ENCODE measurements around the gene ZXDC.
A peak's percentile ranks its signal among the peaks of the same experiment; 100 is the strongest.

Gene ZXDC, protein sequence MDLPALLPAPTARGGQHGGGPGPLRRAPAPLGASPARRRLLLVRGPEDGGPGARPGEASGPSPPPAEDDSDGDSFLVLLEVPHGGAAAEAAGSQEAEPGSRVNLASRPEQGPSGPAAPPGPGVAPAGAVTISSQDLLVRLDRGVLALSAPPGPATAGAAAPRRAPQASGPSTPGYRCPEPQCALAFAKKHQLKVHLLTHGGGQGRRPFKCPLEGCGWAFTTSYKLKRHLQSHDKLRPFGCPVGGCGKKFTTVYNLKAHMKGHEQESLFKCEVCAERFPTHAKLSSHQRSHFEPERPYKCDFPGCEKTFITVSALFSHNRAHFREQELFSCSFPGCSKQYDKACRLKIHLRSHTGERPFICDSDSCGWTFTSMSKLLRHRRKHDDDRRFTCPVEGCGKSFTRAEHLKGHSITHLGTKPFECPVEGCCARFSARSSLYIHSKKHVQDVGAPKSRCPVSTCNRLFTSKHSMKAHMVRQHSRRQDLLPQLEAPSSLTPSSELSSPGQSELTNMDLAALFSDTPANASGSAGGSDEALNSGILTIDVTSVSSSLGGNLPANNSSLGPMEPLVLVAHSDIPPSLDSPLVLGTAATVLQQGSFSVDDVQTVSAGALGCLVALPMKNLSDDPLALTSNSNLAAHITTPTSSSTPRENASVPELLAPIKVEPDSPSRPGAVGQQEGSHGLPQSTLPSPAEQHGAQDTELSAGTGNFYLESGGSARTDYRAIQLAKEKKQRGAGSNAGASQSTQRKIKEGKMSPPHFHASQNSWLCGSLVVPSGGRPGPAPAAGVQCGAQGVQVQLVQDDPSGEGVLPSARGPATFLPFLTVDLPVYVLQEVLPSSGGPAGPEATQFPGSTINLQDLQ
- 43.5 to 123 (median 71.9) reads per million in 9 experiments for total RNA-seq

DNA sequence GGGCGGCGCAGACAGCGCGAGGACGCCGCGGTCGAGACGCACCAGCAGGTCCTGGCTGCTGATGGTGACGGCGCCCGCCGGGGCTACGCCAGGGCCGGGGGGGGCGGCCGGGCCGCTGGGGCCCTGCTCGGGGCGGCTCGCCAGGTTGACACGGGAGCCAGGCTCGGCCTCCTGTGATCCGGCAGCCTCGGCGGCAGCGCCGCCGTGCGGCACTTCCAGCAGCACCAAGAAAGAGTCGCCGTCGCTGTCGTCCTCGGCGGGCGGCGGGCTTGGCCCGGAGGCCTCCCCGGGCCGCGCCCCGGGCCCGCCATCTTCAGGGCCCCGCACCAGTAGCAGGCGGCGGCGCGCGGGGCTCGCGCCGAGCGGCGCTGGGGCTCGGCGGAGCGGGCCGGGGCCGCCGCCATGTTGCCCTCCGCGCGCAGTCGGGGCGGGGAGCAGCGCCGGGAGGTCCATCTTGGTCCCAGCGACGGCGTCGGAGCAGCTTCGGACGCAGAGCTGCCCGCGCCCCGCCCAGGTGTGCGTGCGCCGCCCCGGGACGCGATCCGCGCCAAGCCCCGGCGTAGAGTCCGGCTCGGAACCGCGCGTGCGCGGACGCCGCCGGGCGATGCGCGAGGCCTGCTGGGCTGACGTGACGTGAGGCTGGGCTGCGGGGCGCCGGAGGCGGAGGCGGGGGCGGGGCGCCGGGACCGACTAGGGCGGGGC, at the start of gene ZXDC:
TSS of gene ZXDC (minus strand) at position 479 of the 702 bp plus-strand sequence. CDS start at position 453, 26 bp downstream.
- Mint-ChIP-seq H3K27me3 (no peaks in the 10 kb centered on the region), H3K4me1 (ENCODE audit: low read depth in 2 of 2) (peaks cover 31% of the 10 kb centered on the region in 2 donors), H3K4me3 (peak within 1 kb of the TSS; percentile 68 to 76), H3K9me3 (no peaks in the 10 kb centered on the region), H3K27ac (peak within 1 kb of the TSS; percentile 78 to 86), H3K36me3 (ENCODE audit: insufficient read depth) (peaks cover 48% of the 10 kb centered on the region)
- ATAC-seq (replicated peaks) (peak; percentile 77), DNase-seq (peak; percentile 81 to 86 (median 83))

DNA sequence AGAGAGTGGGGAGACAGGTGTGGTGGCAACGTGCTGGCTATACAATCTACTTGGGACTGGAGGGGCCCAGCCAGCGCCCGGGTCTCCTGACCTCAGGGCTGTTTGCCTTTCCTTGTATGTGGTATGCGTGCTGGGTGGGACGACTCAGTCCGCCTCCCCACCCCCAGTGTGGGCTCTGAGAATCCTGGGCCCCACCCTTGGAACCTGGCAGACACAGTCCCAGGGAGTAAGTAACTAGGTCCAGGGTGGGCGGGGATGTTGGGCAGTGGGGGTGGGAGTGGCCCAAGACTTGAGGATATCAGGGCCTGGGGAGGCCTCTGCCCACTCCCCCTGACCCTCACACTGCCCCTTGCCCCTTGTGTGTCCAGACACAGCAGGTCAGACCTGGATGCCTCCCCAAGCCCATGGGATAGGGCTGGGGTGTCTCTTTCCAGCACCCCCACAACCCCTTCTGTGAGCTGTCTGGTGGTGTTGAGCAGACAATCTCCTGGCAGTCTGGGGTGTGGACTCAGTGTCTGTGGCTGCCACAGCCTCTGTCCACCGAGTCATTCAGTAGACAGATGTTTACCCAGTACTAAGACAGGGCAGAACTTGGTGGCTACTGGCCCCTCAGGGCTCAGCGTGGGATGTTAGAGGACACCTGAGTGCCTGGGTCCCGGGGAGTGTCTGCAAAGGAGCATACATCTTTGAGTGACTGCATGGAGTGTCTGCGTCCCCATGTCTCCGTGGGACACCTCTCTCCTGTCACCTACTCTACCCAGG, 49.6 kb upstream of the ZXDC start:
- Mint-ChIP-seq H3K27me3 (peaks cover 16 to 37% of the 10 kb centered on the region in 2 donors), H3K4me3 (no peak overlapping the region), H3K27ac (no peak overlapping the region), H3K4me1 (ENCODE audit: low read depth in 2 of 2) (peaks cover 0 to 6% of the 10 kb centered on the region in 2 donors), H3K36me3 (ENCODE audit: insufficient read depth) (no peaks in the 10 kb centered on the region), H3K9me3 (no peaks in the 10 kb centered on the region)
- no peak for ATAC-seq (replicated peaks)
- DNase-seq = no peak

DNA sequence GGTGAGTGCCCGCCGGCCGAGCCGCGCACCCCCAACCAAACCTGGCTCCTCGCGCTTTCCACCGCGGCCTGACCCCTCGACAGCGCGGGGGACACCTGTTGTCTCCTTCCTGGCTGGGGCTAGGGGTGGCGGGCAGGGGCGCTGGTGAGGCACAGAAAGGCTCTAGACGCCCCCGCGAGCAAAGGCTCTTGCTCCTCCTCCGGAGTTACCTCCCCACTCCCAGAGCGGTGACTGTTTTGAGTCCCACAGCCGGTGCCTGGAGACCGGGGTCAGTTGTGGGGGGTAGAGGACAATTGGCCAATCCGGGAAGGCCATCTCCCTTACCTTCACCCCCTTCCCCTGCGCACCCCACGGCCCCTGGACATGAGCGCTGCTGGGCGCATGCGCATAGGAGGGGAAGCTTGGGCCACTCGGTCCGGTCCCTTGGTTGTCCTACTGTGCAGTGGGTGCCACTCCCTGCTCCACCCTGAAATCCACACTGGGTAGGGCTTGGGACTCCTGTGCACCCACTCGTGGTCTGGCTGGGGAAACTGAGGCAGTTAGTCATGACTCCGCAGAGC, 48.8 kb upstream of the ZXDC start:
- no peak overlapping the region for H3K27ac Mint-ChIP-seq
- ATAC-seq (replicated peaks) (no peak), DNase-seq (no peak)
- H3K9me3 Mint-ChIP-seq = no peaks in the 10 kb centered on the region
- H3K4me1 Mint-ChIP-seq (ENCODE audit: low read depth in 2 of 2) = peaks cover 0 to 6% of the 10 kb centered on the region in 2 donors
- H3K36me3 Mint-ChIP-seq (ENCODE audit: insufficient read depth) = no peaks in the 10 kb centered on the region
- peaks cover 16 to 37% of the 10 kb centered on the region in 2 donors for H3K27me3 Mint-ChIP-seq
- no peak overlapping the region for H3K4me3 Mint-ChIP-seq

DNA sequence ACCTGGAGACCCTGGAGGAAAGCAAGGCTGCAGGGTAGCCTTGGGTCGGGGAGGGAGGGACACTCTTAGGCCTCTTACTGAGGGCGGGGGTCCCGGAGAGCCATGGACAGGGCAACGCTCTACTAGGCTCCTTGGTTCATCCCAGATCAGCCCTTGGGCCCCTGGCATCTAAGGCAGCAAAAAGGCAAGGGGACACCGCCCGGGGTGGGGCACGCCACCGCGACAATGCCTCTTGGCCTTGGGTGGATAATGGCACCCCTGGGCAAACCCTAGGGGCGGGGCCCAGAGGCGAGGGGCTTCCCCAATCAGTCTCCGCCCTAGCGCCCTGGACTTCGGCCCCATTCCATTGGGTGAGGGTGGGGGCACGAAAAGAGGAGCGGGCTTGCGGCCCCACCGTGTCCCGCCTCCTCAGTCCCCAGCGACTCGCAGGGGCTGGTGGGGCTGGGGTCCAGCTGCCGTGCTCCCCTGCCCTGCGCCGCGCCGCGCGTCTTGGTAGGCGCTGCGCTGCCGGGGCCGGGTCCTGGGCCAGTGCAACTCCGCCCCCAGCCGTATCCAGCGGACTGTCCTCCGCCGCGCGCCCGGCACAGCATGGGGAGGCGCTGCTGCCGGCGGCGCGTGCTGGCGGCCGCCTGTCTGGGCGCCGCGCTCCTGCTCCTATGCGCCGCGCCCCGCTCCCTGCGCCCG, 48.2 kb upstream of the ZXDC start, which contains the start of gene CHST13:
TSS of gene CHST13 (plus strand) at position 411 of the 684 bp plus-strand sequence. CDS start at position 589, 178 bp downstream.
- Mint-ChIP-seq H3K4me3 (no peak within 1 kb of the TSS), H3K4me1 (ENCODE audit: low read depth in 2 of 2) (peaks cover 0 to 6% of the 10 kb centered on the region in 2 donors), H3K9me3 (no peaks in the 10 kb centered on the region), H3K27me3 (peaks cover 16 to 37% of the 10 kb centered on the region in 2 donors), H3K27ac (no peak within 1 kb of the TSS), H3K36me3 (ENCODE audit: insufficient read depth) (no peaks in the 10 kb centered on the region)
- DNase-seq (no peak), ATAC-seq (replicated peaks) (no peak)

DNA sequence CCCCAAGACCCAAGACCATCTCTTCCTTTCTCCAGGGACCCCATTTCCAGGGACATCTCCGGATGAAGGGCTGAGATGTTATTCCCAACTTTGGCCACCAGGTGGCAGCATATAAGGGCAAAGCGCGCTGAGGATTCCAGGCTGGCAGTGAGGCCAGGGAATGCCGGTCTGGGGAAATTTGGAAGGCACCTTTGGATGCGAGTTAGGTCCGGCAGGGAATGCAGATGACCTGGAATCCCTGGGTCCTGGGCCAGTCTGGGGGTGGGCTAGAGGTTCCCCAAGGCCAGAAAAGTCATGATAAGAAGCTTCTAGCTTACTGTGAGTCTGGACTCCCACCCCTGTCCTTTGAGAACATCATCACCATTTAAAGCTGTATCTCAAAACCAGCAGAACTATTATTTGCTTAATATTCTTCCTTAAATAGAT, 46.7 kb upstream of the ZXDC start:
- Mint-ChIP-seq H3K27ac (no peak overlapping the region), H3K27me3 (peaks cover 16 to 51% of the 10 kb centered on the region in 2 donors)
- peak; percentile 35 for ATAC-seq (replicated peaks)

DNA sequence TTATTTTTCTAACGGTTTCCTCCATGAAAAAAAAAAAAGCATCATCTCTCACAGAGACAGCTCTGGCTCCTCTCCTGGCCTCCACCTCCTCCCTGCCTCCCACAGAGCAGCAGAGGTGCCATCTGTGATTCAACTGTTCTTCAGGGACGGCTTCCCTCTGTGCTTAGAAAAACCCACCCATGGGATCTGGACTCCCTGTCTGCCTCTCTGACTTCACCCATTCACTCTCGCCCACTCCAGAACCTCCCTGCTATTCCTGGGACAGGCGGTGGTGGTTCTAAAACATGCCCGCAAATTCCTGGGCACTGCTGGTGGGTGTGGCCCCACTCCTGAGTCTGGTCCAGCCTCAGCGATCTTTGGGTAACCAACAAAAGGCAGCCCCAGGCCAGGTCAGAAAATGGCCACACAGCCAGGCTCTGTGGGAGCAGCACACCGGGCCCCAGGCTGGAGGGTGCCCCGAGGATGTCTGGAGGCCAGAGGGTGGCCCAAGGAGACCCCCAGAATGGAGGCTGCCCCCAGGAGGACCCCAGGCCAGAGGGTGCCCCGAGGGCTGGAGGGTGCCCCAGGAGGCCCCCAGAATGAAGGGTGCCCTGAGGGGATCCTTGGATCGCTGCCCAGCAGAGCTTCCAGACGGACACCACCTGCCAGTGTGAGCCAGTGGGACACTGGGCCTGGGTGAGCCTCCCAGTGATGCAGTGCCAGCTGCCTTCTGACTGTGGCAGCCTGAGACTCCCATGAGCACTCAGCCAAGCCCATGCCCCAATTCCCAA, 45.6 kb upstream of the ZXDC start:
- ATAC-seq (replicated peaks) (no peak), DNase-seq (no peak)
- Mint-ChIP-seq H3K36me3 (ENCODE audit: insufficient read depth) (no peaks in the 10 kb centered on the region), H3K27me3 (peaks cover 16 to 59% of the 10 kb centered on the region in 2 donors), H3K4me3 (no peak overlapping the region), H3K9me3 (no peaks in the 10 kb centered on the region), H3K27ac (no peak overlapping the region), H3K4me1 (ENCODE audit: low read depth in 2 of 2) (peaks cover 0 to 6% of the 10 kb centered on the region in 2 donors)

More for the DNA sequence above, 46.7 kb upstream of the ZXDC start:
- H3K4me3 Mint-ChIP-seq = no peak overlapping the region
- peaks cover 0 to 6% of the 10 kb centered on the region in 2 donors for H3K4me1 Mint-ChIP-seq (ENCODE audit: low read depth in 2 of 2)
- no peaks in the 10 kb centered on the region for H3K36me3 Mint-ChIP-seq (ENCODE audit: insufficient read depth)
- no peaks in the 10 kb centered on the region for H3K9me3 Mint-ChIP-seq
- DNase-seq = peak; percentile 28 to 51 (median 43)

DNA sequence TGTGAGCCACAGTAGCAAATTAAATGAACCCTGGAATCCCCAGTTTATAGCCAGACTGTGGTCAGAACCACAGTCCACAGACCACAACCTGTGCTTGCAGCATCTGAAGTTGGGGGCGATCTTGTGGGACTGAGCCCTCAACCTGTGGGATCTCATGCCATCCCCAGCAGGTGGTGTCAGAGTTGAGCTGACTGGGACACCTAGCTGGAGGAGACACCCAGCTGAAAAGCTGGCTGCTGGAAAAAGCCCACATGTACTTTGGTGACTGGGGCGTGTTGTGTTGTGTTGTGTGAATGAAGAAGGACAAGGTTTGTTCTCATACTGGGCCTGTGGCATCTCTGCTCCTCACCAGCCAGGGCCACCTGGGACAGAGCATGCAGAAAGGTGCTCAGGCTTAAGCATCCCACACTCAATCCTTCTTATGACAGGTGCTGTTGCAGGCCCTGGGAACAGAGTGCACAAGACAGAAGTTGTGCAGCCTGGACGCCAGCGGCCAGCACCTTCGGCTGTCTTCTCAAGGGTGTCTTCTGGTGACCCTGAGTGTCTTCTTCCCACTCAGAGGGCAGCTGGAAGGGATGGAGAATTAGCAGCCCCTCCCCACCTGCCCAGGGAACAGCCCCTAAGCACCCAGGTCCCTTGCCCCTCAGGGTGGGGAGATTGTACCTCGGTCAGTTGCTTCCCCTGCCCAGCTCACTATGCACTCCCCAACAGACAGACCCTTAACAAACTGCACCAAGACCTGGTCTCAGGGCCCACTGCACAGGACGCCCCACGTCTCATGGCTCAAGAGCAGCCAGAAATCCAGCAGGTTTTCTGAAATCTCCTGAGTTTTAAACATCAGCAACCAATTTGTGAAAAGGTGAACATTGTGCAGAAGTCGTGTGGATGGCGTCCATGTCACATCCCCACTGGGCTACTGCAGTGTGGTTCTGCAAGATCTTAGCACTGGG, 44.1 kb upstream of the ZXDC start:
- H3K4me1 Mint-ChIP-seq (ENCODE audit: low read depth in 2 of 2) = peaks cover 0 to 6% of the 10 kb centered on the region in 2 donors
- no peaks in the 10 kb centered on the region for H3K9me3 Mint-ChIP-seq
- H3K27me3 Mint-ChIP-seq = peaks cover 16 to 44% of the 10 kb centered on the region in 2 donors
- ATAC-seq (replicated peaks) (no peak), DNase-seq (no peak)
- no peak overlapping the region for H3K4me3 Mint-ChIP-seq
- no peaks in the 10 kb centered on the region for H3K36me3 Mint-ChIP-seq (ENCODE audit: insufficient read depth)
- H3K27ac Mint-ChIP-seq = no peak overlapping the region

DNA sequence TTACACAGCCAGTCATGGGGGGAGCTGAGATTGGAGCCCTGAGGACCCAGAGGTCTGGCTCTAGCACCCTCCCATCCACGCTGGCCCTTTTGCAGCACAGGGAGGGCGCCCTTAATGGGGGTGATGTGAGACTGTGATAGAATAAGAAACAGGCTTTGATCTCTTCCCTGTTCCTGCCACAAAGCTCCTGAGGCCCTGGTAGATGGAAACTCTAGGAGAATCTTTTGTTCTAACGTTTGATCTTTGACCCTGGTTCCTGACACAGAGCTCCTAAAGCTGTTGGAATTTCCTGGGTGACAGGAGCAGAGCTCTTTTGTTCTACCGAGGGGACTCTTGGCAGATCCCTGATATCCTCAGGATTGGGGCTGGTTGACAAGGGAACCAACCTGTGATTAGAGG, 43.1 kb upstream of the ZXDC start:
- Mint-ChIP-seq H3K4me3 (no peak overlapping the region), H3K27ac (no peak overlapping the region), H3K9me3 (no peaks in the 10 kb centered on the region), H3K36me3 (ENCODE audit: insufficient read depth) (no peaks in the 10 kb centered on the region), H3K27me3 (peaks cover 16 to 40% of the 10 kb centered on the region in 2 donors), H3K4me1 (ENCODE audit: low read depth in 2 of 2) (peaks cover 0 to 3% of the 10 kb centered on the region in 2 donors)
- DNase-seq (no peak), ATAC-seq (replicated peaks) (no peak)

DNA sequence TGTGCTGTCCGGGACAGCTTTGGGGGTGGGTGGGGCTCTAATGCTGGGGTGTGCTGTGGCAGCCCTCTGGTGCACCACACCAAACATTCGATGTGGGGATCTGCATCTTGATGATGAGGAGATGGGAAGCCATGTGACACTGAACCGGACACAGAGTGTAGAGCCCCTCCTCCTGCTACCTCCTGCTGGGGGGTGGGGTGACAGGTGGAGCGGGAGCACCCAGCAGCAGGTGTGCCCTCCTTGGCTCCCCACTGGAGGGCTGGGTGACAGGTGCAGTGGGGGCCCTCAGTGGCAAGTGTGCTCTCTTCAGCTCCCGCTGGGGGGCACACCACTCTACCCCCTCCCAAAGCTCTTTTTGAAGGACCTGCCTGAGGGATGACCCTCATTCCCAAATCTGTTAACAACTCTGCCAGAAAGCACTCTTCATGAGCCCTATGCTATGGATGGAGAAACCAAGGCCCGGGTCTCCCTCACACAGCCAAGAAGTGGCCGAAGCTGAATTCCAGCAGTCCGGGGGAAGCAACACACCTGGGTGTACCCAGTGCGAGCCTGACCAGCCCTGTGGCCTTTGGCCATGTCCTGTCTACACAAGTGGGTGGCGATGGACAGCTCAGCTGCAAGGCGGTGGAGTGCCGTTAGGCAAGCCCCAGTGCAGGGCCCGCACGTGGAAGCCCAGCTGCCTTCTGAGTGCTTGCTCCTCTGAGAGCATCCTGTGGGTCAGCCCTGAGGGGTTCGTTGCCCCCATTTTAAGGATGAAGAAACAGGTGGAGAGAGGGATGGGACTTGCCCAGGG, 42.5 kb upstream of the ZXDC start:
- no peaks in the 10 kb centered on the region for H3K9me3 Mint-ChIP-seq
- peaks cover 0 to 3% of the 10 kb centered on the region in 2 donors for H3K4me1 Mint-ChIP-seq (ENCODE audit: low read depth in 2 of 2)
- H3K4me3 Mint-ChIP-seq = no peak overlapping the region
- ATAC-seq (replicated peaks) (no peak), DNase-seq (no peak)
- no peak overlapping the region for H3K27ac Mint-ChIP-seq
- H3K36me3 Mint-ChIP-seq (ENCODE audit: insufficient read depth) = no peaks in the 10 kb centered on the region
- peaks cover 13 to 34% of the 10 kb centered on the region in 2 donors for H3K27me3 Mint-ChIP-seq

Measured in effector memory CD8-positive, alpha-beta T cell (primary cell).